Breast epithelium (tissue), 4 donors: ENCODE measurements around the gene WWC1. TPM values are rescaled to one million over a fixed set of nuclear protein-coding genes. Genes with fewer than 3 reads are reported as not detected.

Experiments used
- DNase-seq, 2 donors: peaks; one replicate each; pipeline ENCODE4 v3.0.0-alpha.2; 2019; ENCODE audit warnings: low spot score in 2 of 2
- H3K27ac ChIP-seq, 2 donors: fragments of 200-600 bp; sonication (generic) in 1 of 2; one replicate each; pipeline ENCODE4 v1.5.1; 2016 to 2019; ENCODE audit warnings: mild to moderate bottlenecking in 1 of 2
- H3K27me3 ChIP-seq, 2 donors: fragments of 200-600 bp; sonication (generic) in 1 of 2; one replicate each; pipeline versions ENCODE4 v1.5.1 to v1.6.0; 2017 to 2019; ENCODE audit warnings: control low read depth in 1 of 2, mild to moderate bottlenecking in 1 of 2
- H3K36me3 ChIP-seq: fragments of 200-600 bp; one replicate; pipeline ENCODE4 v1.5.1; 2019
- H3K4me1 ChIP-seq, 2 donors: fragments of 200-600 bp; sonication (generic); one replicate each; pipeline ENCODE4 v1.5.1; 2016 to 2019; ENCODE audit warnings: control low read depth in 1 of 2
- H3K4me3 ChIP-seq, 3 donors: fragments of 200-600 bp; sonication (generic); 1 replicate in 2 of 3; 2 replicates in 1 of 3; pipeline ENCODE4 v1.5.1; 2016 to 2019; ENCODE audit warnings: mild to moderate bottlenecking in 3 of 3, moderate library complexity in 2 of 3
- H3K9me3 ChIP-seq, 2 donors: fragments of 200-600 bp; sonication (generic) in 1 of 2; one replicate each; pipeline ENCODE4 v1.5.1; 2016 to 2019; ENCODE audit warnings: control low read depth in 1 of 2
- POLR2A ChIP-seq: fragments of 450-650 bp; IDR thresholded peaks from one replicate; pipeline ENCODE4 v1.6.1; 2016; ENCODE audit warnings: antibody characterized with exemption, mild to moderate bottlenecking, moderate library complexity
- POLR2AphosphoS5 ChIP-seq, 3 donors: sonication (generic); formaldehyde crosslinking; IDR thresholded peaks; one replicate each; pipeline ENCODE4 v1.6.1; 2017; ENCODE audit warnings: antibody characterized with exemption in 3 of 3
- intact Hi-C: fragments of 100-400 bp; cut with DNase I; formaldehyde crosslinking; loops from one replicate; pipeline ENCODE4 v1.15.1; 2023; ENCODE audit warnings: low total_unique reads
- total RNA-seq, 3 donors: library from RNA; depleted of rRNA; stranded (reverse); fragments of >200 nt; gene quantifications; one replicate each; pipeline ENCODE4 v1.1.0, GENCODE V29; 2016
- TF ChIP-seq, protein P1 (sequence below), 3 donors: fragments of 450-650 bp; IDR thresholded peaks; one replicate each; pipeline ENCODE4 v1.5.1; 2016 to 2017; ENCODE audit warnings: antibody characterized with exemption in 3 of 3, mild to moderate bottlenecking in 3 of 3, moderate library complexity in 3 of 3

The WWC1 gene
- total RNA-seq, result 10 to 100 TPM in 2 of 3 donors, under 1 TPM in 1; 0.96 to 59.9 (median 59.6) TPM

DNA sequence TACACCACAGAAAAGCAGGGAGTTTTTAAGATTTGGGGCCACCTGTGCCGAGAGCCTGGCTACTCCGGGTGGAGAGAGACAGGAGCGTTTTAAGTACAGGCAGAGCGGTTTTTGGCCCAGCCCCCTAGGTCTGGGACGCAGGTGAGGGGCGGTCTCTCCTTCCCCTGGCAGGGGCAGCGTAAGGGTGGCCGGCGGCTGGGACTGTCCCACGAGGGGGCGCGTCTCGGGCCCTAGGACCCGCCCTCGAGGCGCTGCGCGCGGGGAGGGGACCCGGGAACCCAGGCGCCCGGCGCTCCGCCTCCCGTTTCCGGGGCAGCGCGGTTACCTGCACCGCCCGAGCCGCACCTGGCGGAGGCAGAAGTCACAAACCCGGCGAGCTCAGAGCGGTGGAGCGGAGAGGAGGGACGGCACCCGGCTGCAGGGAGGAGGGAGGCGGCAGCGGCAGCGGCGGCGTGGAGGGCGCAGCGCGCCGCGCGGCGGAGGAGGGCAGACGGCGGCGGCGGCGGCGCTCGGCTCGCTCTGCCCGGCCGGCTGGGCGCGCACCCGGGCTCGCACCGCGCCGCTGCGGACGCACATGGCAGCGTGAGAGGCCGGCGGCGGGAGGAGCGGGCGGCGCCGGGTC, at the start of gene WWC1:
Gene WWC1, plus strand, starts transcription at position 304 of the 622 bp plus-strand sequence. CDS start 508 bp downstream, outside the sequence.
- H3K9me3 ChIP-seq, result no peaks in the 10 kb centered on the region
- H3K36me3 ChIP-seq, result no peaks in the 10 kb centered on the region
- peaks cover 0 to 9% of the 10 kb centered on the region in 2 donors for H3K4me1 ChIP-seq
- intact Hi-C loops, result loop anchor here (10.0 kb wide), 1 partner anchor 63 kb away; no protein-coding TSS in a partner anchor
- no peaks in the 10 kb centered on the region for H3K27me3 ChIP-seq
- TF ChIP-seq, protein P1, sequence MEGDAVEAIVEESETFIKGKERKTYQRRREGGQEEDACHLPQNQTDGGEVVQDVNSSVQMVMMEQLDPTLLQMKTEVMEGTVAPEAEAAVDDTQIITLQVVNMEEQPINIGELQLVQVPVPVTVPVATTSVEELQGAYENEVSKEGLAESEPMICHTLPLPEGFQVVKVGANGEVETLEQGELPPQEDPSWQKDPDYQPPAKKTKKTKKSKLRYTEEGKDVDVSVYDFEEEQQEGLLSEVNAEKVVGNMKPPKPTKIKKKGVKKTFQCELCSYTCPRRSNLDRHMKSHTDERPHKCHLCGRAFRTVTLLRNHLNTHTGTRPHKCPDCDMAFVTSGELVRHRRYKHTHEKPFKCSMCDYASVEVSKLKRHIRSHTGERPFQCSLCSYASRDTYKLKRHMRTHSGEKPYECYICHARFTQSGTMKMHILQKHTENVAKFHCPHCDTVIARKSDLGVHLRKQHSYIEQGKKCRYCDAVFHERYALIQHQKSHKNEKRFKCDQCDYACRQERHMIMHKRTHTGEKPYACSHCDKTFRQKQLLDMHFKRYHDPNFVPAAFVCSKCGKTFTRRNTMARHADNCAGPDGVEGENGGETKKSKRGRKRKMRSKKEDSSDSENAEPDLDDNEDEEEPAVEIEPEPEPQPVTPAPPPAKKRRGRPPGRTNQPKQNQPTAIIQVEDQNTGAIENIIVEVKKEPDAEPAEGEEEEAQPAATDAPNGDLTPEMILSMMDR (IDR thresholded peaks at IDR 0.05), result peak; percentile 28 to 52 (median 35)
- TF ChIP-seq POLR2A (no peak), POLR2AphosphoS5 (IDR thresholded peaks at IDR 0.05) (peak in 1 of 3 donors; percentile 46)
- DNase-seq, result peak; percentile 84 to 89
- H3K27ac ChIP-seq, result peak within 1 kb of the TSS; percentile 86 to 90
- peak within 1 kb of the TSS; percentile 36 to 81 (median 75) for H3K4me3 ChIP-seq

DNA sequence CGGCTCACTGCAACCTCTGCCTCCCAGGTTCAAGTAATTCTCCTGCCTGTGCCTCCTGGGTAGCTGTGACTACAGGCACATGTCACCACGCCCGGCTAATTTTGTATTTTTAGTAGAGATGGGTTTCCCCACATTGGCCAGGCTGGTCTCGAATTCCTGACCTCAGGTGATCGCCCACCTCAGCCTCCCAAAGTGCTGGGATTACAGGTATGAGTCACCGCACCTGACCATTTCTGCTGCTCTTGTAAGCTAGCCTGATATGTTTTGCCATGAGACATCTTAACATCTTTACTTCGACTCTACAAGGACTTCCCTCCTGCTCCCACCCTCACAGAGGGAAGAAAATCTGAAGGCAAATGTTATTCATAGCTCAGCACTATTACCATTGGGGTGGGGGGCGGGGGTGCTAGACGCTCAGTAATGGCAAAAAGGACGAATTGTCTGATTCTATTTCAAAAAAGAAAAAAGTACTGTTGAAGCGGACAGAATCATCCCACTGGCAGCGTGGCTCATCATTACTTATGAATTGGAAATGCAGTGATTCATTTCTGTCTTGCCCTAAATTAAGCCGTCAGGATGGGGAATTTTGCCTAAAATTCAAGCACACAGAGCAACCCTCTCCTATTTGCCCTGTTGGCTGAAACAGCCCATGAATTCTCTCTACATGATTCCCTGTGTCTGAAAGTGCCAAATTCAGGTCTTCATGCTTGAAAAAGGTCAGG, 46.4 kb upstream of the WWC1 start:
- Histone ChIP-seq H3K4me3 (no peak overlapping the region), H3K36me3 (no peaks in the 10 kb centered on the region), H3K9me3 (no peaks in the 10 kb centered on the region), H3K4me1 (no peaks in the 10 kb centered on the region), H3K27ac (no peak overlapping the region), H3K27me3 (no peaks in the 10 kb centered on the region)
- TF ChIP-seq POLR2A (no peak), POLR2AphosphoS5 (IDR thresholded peaks at IDR 0.05) (no peak)
- TF ChIP-seq, protein P1 (IDR thresholded peaks at IDR 0.05), result no peak
- no peak for DNase-seq
- intact Hi-C loops, result no loop called here

- Histone ChIP-seq H3K27ac (no peak overlapping the region), H3K9me3 (no peaks in the 10 kb centered on the region), H3K4me1 (no peaks in the 10 kb centered on the region), H3K36me3 (no peaks in the 10 kb centered on the region), H3K4me3 (no peak overlapping the region), H3K27me3 (no peaks in the 10 kb centered on the region)
- DNase-seq, result no peak
- TF ChIP-seq, protein P1 (IDR thresholded peaks at IDR 0.05), result no peak
- TF ChIP-seq POLR2A (no peak), POLR2AphosphoS5 (IDR thresholded peaks at IDR 0.05) (no peak)
- intact Hi-C loops, result no loop called here
Observed at GRCh38 chr5:168249923-168250322, 41.5 kb upstream of the WWC1 start.

DNA sequence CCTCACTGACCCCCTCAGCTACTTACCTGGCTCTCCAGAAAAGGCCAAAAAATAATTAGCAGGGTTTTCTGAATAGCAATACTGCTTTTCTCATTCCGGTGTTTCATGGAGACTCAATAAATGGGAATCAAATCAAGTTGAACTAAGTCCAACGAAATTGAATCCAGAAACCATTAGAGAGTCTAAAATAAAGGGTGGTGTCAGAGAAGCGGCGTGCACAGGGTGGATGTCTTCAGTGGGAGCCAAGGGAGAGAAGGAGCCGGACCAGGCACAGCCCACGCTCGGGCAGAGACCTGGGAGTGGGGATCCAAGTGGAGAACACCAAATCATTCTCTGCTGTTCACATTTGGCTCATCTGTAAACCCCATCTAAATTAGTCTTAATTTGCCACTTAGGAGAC, 40.2 kb upstream of the WWC1 start:
- Histone ChIP-seq H3K36me3 (no peaks in the 10 kb centered on the region), H3K4me1 (no peaks in the 10 kb centered on the region), H3K9me3 (no peaks in the 10 kb centered on the region), H3K27ac (no peak overlapping the region), H3K4me3 (no peak overlapping the region), H3K27me3 (no peaks in the 10 kb centered on the region)
- intact Hi-C loops, result no loop called here
- TF ChIP-seq POLR2A (no peak), POLR2AphosphoS5 (IDR thresholded peaks at IDR 0.05) (no peak)
- TF ChIP-seq, protein P1 (IDR thresholded peaks at IDR 0.05), result no peak
- DNase-seq, result no peak
